GM15510 (cell line): ENCODE measurements around the gene AREG.

ENCODE experiments used
- POLR2A ChIP-seq: IDR thresholded peaks from 3 replicates; pipeline ENCODE4 v1.6.1; 2011; ENCODE audit warnings: borderline replicate concordance; ENCODE audit not compliant: insufficient read length; ENCODE audit errors: extremely low read depth

Gene AREG

GRCh38 chr4:74444891-74445642 lies at the start of gene AREG:
AREG (plus strand) TSS chr4:74445136; CDS start chr4:74445346, 210 bp downstream.
- no peak for TF ChIP-seq POLR2A

GRCh38 chr4:74395633-74396032 lies 49.3 kb upstream of the AREG start:
- TF ChIP-seq POLR2A, result no peak

- no peak for TF ChIP-seq POLR2A
Observed at GRCh38 chr4:74397748-74398426, 47.0 kb upstream of the AREG start.

GRCh38 chr4:74400395-74400794 lies 44.5 kb upstream of the AREG start:
- TF ChIP-seq POLR2A, result no peak

GRCh38 chr4:74402692-74403456 lies 42.1 kb upstream of the AREG start:
- no peak for TF ChIP-seq POLR2A

- no peak for TF ChIP-seq POLR2A
Observed at GRCh38 chr4:74407891-74408290, 37.0 kb upstream of the AREG start.

GRCh38 chr4:74408639-74409038 lies 36.3 kb upstream of the AREG start:
- no peak for TF ChIP-seq POLR2A

GRCh38 chr4:74410272-74410671 lies 34.7 kb upstream of the AREG start:
- TF ChIP-seq POLR2A, result no peak

GRCh38 chr4:74412225-74412624 lies 32.7 kb upstream of the AREG start:
- no peak for TF ChIP-seq POLR2A

- no peak for TF ChIP-seq POLR2A
Observed at GRCh38 chr4:74413265-74413664, 31.7 kb upstream of the AREG start.

GRCh38 chr4:74414149-74414809 lies 30.7 kb upstream of the AREG start:
- TF ChIP-seq POLR2A, result no peak

- TF ChIP-seq POLR2A, result no peak
Observed at GRCh38 chr4:74415602-74416300, 29.2 kb upstream of the AREG start.

GRCh38 chr4:74418063-74418670 lies 26.8 kb upstream of the AREG start:
- no peak for TF ChIP-seq POLR2A

- no peak for TF ChIP-seq POLR2A
Observed at GRCh38 chr4:74420863-74421262, 24.1 kb upstream of the AREG start.

GRCh38 chr4:74423104-74423503 lies 21.8 kb upstream of the AREG start:
- no peak for TF ChIP-seq POLR2A

GRCh38 chr4:74424111-74424510 lies 20.8 kb upstream of the AREG start:
- no peak for TF ChIP-seq POLR2A
